H1 (cell line): ENCODE results near the gene RGS14. TPM values are rescaled to one million over a fixed set of nuclear protein-coding genes. Genes with fewer than 3 reads are reported as not detected.

Source experiments
- CTCF ChIA-PET: fragments of 300-600 bp; sonication (Branson Sonifier 250); formaldehyde crosslinking; loops from one replicate; lab custom pipeline; 2021; ENCODE audit not compliant: partially characterized antibody; lab: Charles Lee
- POLR2A ChIA-PET: fragments of 300-600 bp; sonication (Branson Sonifier 250); formaldehyde crosslinking; loops from one replicate; lab custom pipeline; 2021; ENCODE audit warnings: inconsistent platforms; ENCODE audit not compliant: partially characterized antibody; lab: Charles Lee
- DNase-seq, 2 experiments: peaks; one replicate each; pipeline versions ENCODE4 v3.0.0 to v3.0.0-alpha.2; 2010 to 2022; ENCODE audit warnings: low spot score in 2 of 2, low read depth in 1 of 2, mixed read lengths in 1 of 2
- FAIRE-seq: peaks from 2 replicates; lab custom pipeline; 2011; peaks lifted over from hg19 to GRCh38; lab: Jason Lieb, UNC
- H2AFZ ChIP-seq: 2 replicates; pipeline ENCODE4 v1.8.1; 2012; ENCODE audit warnings: low read length, inconsistent platforms
- H2AK5ac ChIP-seq: 2 replicates; pipeline ENCODE4 v1.6.1; 2013; ENCODE audit warnings: low read depth, low read length
- H2BK120ac ChIP-seq: replicated peaks from 2 replicates; pipeline ENCODE3; 2013; ENCODE audit warnings: low read depth, low read length, inconsistent platforms
- H2BK12ac ChIP-seq: 2 replicates; pipeline ENCODE4 v1.6.1; 2013; ENCODE audit warnings: low read depth, low read length
- H2BK15ac ChIP-seq: 2 replicates; pipeline ENCODE4 v1.6.1; 2013; ENCODE audit warnings: low read length
- H2BK20ac ChIP-seq: 2 replicates; pipeline ENCODE4 v1.6.1; 2013; ENCODE audit warnings: low read length
- H2BK5ac ChIP-seq: 2 replicates; pipeline ENCODE4 v1.6.1; 2013; ENCODE audit warnings: low read depth, low read length
- H3K14ac ChIP-seq: 2 replicates; pipeline ENCODE4 v1.6.1; 2013; ENCODE audit warnings: inconsistent platforms; ENCODE audit not compliant: insufficient read length
- H3K18ac ChIP-seq: 2 replicates; pipeline ENCODE4 v1.6.1; 2013; ENCODE audit warnings: low read length; ENCODE audit errors: extremely low read depth
- H3K23ac ChIP-seq: 2 replicates; pipeline ENCODE4 v1.6.1; 2013; ENCODE audit warnings: inconsistent platforms; ENCODE audit not compliant: insufficient read length
- H3K23me2 ChIP-seq: 2 replicates; pipeline ENCODE4 v1.6.1; 2013; ENCODE audit warnings: low read depth, low read length
- H3K27ac ChIP-seq: 2 replicates; pipeline ENCODE4 v1.6.1; 2011; ENCODE audit warnings: low read depth, low read length, inconsistent platforms
- H3K27me3 ChIP-seq, 4 experiments: replicated peaks in 1 of 4; 1 replicate in 1 of 4; 2 replicates in 3 of 4; pipeline versions ENCODE4 v1.6.1 to v1.8.1; 2011 to 2013; ENCODE audit warnings: low read length in 3 of 4, mild to moderate bottlenecking in 3 of 4, inconsistent platforms in 2 of 4, mixed read lengths in 2 of 4, moderate library complexity in 1 of 4; ENCODE audit not compliant: control insufficient read depth in 3 of 4, insufficient read depth in 3 of 4; ENCODE audit errors: extremely low read depth in 1 of 4
- H3K36me3 ChIP-seq, 4 experiments: 2 replicates each; pipeline versions ENCODE4 v1.6.1 to v1.8.1; 2011 to 2013; ENCODE audit warnings: mild to moderate bottlenecking in 4 of 4, low read length in 3 of 4, moderate library complexity in 2 of 4, control low read depth in 1 of 4, inconsistent platforms in 1 of 4; ENCODE audit not compliant: insufficient read depth in 4 of 4, control insufficient read depth in 2 of 4
- H3K4ac ChIP-seq: replicated peaks from 2 replicates; pipeline ENCODE3; 2013; ENCODE audit warnings: low read length, low read depth, mixed read lengths, inconsistent platforms; ENCODE audit not compliant: insufficient read length
- H3K4me1 ChIP-seq, 4 experiments: replicated peaks in 1 of 4; 1 replicate in 1 of 4; 2 replicates in 3 of 4; pipeline versions ENCODE4 v1.6.1 to v1.8.1; 2011 to 2013; ENCODE audit warnings: low read length in 3 of 4, inconsistent platforms in 2 of 4, mixed read lengths in 1 of 4; ENCODE audit not compliant: insufficient read depth in 4 of 4, control insufficient read depth in 3 of 4
- H3K4me2 ChIP-seq, 2 experiments: 2 replicates each; pipeline versions ENCODE4 v1.6.1 to v1.8.1; 2011 to 2013; ENCODE audit warnings: low read depth in 2 of 2, low read length in 2 of 2, control low read depth in 1 of 2, inconsistent platforms in 1 of 2, mild to moderate bottlenecking in 1 of 2; ENCODE audit not compliant: insufficient read depth in 1 of 2
- H3K4me3 ChIP-seq, 4 experiments: fragments of 200-600, 300-600 bp in 1 of 4; sonication (generic), shearing (Covaris generic), sonication (Bioruptor Twin) in 1 of 4; 2 replicates each; pipeline versions ENCODE4 v1.5.1 to v1.8.1; 2011 to 2016; ENCODE audit warnings: low read length in 4 of 4, low read depth in 3 of 4, control low read depth in 2 of 4, inconsistent platforms in 2 of 4, mild to moderate bottlenecking in 2 of 4, mixed read lengths in 1 of 4, moderate library complexity in 1 of 4; ENCODE audit not compliant: insufficient read depth in 2 of 4; ENCODE audit errors: extremely low read depth in 1 of 4
- H3K56ac ChIP-seq: replicated peaks from 2 replicates; pipeline ENCODE3; 2013; ENCODE audit warnings: low read depth, mild to moderate bottlenecking, mixed read lengths, low read length, inconsistent platforms; ENCODE audit not compliant: insufficient read length
- H3K79me1 ChIP-seq: 2 replicates; pipeline ENCODE4 v1.6.1; 2013; ENCODE audit warnings: low read depth, low read length, control low read depth
- H3K79me2 ChIP-seq, 2 experiments: 2 replicates each; pipeline versions ENCODE4 v1.6.1 to v1.8.1; 2012 to 2013; ENCODE audit warnings: low read length in 2 of 2, mild to moderate bottlenecking in 2 of 2, inconsistent platforms in 1 of 2; ENCODE audit not compliant: insufficient read depth in 2 of 2, control insufficient read depth in 1 of 2
- H3K9ac ChIP-seq, 4 experiments: replicated peaks in 1 of 4; 1 replicate in 1 of 4; 2 replicates in 3 of 4; pipeline versions ENCODE4 v1.6.1 to v1.8.1; 2011 to 2013; ENCODE audit warnings: low read depth in 3 of 4, low read length in 3 of 4, control low read depth in 2 of 4, mild to moderate bottlenecking in 2 of 4, moderate library complexity in 2 of 4, inconsistent platforms in 1 of 4; ENCODE audit errors: extremely low read depth in 1 of 4
- H3K9me3 ChIP-seq, 2 experiments: 2 replicates each; pipeline versions ENCODE4 v1.6.1 to v1.8.1; 2012 to 2013; ENCODE audit warnings: mild to moderate bottlenecking in 2 of 2, moderate library complexity in 2 of 2, control low read depth in 1 of 2, inconsistent platforms in 1 of 2, low read depth in 1 of 2, low read length in 1 of 2, mixed read lengths in 1 of 2; ENCODE audit not compliant: insufficient read depth in 2 of 2
- H4K20me1 ChIP-seq, 2 experiments: replicated peaks in 1 of 2; 2 replicates each; pipeline versions ENCODE3 to v1.8.1; 2011 to 2013; ENCODE audit warnings: inconsistent platforms in 2 of 2, low read length in 2 of 2, mild to moderate bottlenecking in 1 of 2; ENCODE audit not compliant: insufficient read depth in 2 of 2, control insufficient read depth in 1 of 2
- H4K5ac ChIP-seq: 2 replicates; pipeline ENCODE4 v1.6.1; 2013; ENCODE audit warnings: low read length, low read depth, mixed read lengths, inconsistent platforms; ENCODE audit not compliant: insufficient read length
- H4K8ac ChIP-seq: 2 replicates; pipeline ENCODE4 v1.8.0; 2013; ENCODE audit warnings: mild to moderate bottlenecking, moderate library complexity, low read length, inconsistent platforms; ENCODE audit not compliant: insufficient read depth; ENCODE audit errors: extremely low read depth
- H4K91ac ChIP-seq: replicated peaks from 2 replicates; pipeline ENCODE3; 2013; ENCODE audit warnings: low read length, mixed read lengths, inconsistent platforms; ENCODE audit not compliant: insufficient read length
- CTCF ChIP-seq, 3 experiments: IDR thresholded peaks; 1 replicate in 2 of 3; 2 replicates in 1 of 3; pipeline versions ENCODE4 v1.5.1 to v1.6.1; 2011; ENCODE audit warnings: low read length in 3 of 3, mild to moderate bottlenecking in 3 of 3, inconsistent platforms in 2 of 3, low read depth in 1 of 3, moderate library complexity in 1 of 3; ENCODE audit not compliant: insufficient read depth in 1 of 3; ENCODE audit errors: control extremely low read depth in 1 of 3
- GABPA ChIP-seq: IDR thresholded peaks from 2 replicates; pipeline ENCODE4 v1.6.1; 2011; ENCODE audit warnings: mild to moderate bottlenecking, low read length, moderate library complexity, borderline replicate concordance; ENCODE audit not compliant: insufficient read depth
- HDAC6 ChIP-seq: IDR thresholded peaks from one replicate; pipeline ENCODE4 v1.7.1; 2012; ENCODE audit warnings: low read depth, mild to moderate bottlenecking, inconsistent platforms, low read length, moderate library complexity
- NRF1 ChIP-seq: IDR thresholded peaks from 2 replicates; pipeline ENCODE4 v1.6.1; 2011; ENCODE audit warnings: mild to moderate bottlenecking, low read depth, low read length, improper control_type of control experiment
- RAD21 ChIP-seq, 2 experiments: IDR thresholded peaks in 1 of 2; conservative IDR thresholded peaks in 1 of 2; 2 replicates each; pipeline ENCODE4 v1.6.1; 2011; ENCODE audit warnings: low read depth in 2 of 2, low read length in 2 of 2, improper control_type of control experiment in 1 of 2, inconsistent platforms in 1 of 2, mild to moderate bottlenecking in 1 of 2, moderate library complexity in 1 of 2
- WGBS, 2 experiments: shearing (Covaris generic) in 1 of 2; methylation state at CpG; one replicate each; pipeline versions ENCODE4 v1.1.6 to v1.1.7; 2013 to 2015; ENCODE audit warnings: low lambda C conversion rate in 2 of 2, mixed read lengths in 2 of 2, inconsistent platforms in 1 of 2, low coverage in 1 of 2, missing lambda C conversion rate in 1 of 2; ENCODE audit not compliant: insufficient replicate concordance in 2 of 2, insufficient coverage in 1 of 2, insufficient read length in 1 of 2; ENCODE audit errors: extremely low coverage in 1 of 2, missing lambda C conversion rate in 1 of 2; 5-methylcytosine and 5-hydroxymethylcytosine counted together
- polyA plus RNA-seq, 7 experiments: library from polyadenylated mRNA; depleted of rRNA in 3 of 7; stranded (reverse) in 5 of 7; unstranded in 2 of 7; fragments of >200 nt in 5 of 7; fragments of 200-250 nt in 2 of 7; gene quantifications; 1 replicate in 5 of 7; 2 replicates in 1 of 7; 4 replicates in 1 of 7; pipeline versions ENCODE4 v1.2.1 to v1.2.3, GENCODE V29; 2011 to 2013; ENCODE audit warnings: missing spikeins in 2 of 7, mixed read lengths in 2 of 7
- total RNA-seq: library from RNA; stranded (reverse); fragmentation: NEBNext Ultra II Directional; extraction: Animal tissue kit (Norgen Biotek cat#: 25700); gene quantifications from 2 replicates; pipeline ENCODE4 v1.2.1, GENCODE V29; 2021

RGS14 gene
- total and polyA plus RNA-seq, 2 of the 8 experiments (the other 6 are each of a cell fraction or from before 2014, with no cell fraction given): 24.4 to 46.1 TPM

- Histone ChIP-seq H3K4me1 (peaks cover 8 to 36% (median 31%) of the 10 kb centered on the region in 4 experiments), H2AK5ac (peak overlapping the region; percentile 95; the same call in 1 of the 2 replicates), H4K20me1 (peaks cover 0 to 8% of the 10 kb centered on the region in 2 experiments), H3K4me3 (no peak overlapping the region), H2BK15ac (0 out of 2 replicates have a peak overlapping the region, but pooled peaks have one; percentile 61), H2BK20ac (no peak overlapping the region), H3K23ac (no peak overlapping the region), H3K9me3 (no peaks in the 10 kb centered on the region), H3K9ac (no peak overlapping the region), H2AFZ (no peak overlapping the region), H2BK120ac (no peak overlapping the region), H3K79me1 (peaks cover 7% of the 10 kb centered on the region; the same call in 1 of the 2 replicates), H3K4ac (no peak overlapping the region), H4K91ac (no peak overlapping the region), H3K18ac (no peak overlapping the region), H3K36me3 (no peaks in the 10 kb centered on the region), H3K14ac (no peak overlapping the region), H2BK5ac (no peak overlapping the region), H3K4me2 (peak overlapping the region in 1 of 2 experiments; percentile 86; a peak in 1 of 4 replicates), H3K27ac (no peak overlapping the region; the same call in 1 of the 2 replicates), H3K79me2 (no peaks in the 10 kb centered on the region), H3K56ac (no peak overlapping the region), H3K27me3 (peaks cover 1 to 14% (median 12%) of the 10 kb centered on the region in 4 experiments; a peak in 5 of 7 replicates), H2BK12ac (peak overlapping the region; percentile 11; the same call in 1 of the 2 replicates), H4K8ac (no peak overlapping the region), H4K5ac (no peak overlapping the region), H3K23me2 (peaks cover 19% of the 10 kb centered on the region; the same call in 1 of the 2 replicates)
- DNase-seq: peak in 1 of 2 experiments; percentile 69
- 74% methylated on average over 5 of the region's 5 CpGs; no CpG with 5 or more reads in 1 of the 2 experiments for WGBS, 2 experiments
- no peak for FAIRE-seq
- no peak for TF ChIP-seq GABPA
- peak in 2 of 3 experiments; percentile 48 to 73; a peak in 3 of 4 replicates for TF ChIP-seq CTCF (IDR thresholded peaks at IDR 0.05; ENCODE audit: control extremely low read depth in 1 of 3, insufficient read depth in 1 of 3, low read depth in 1 of 3, low read length in 3 of 3)
- no peak for TF ChIP-seq NRF1
- no peak for TF ChIP-seq HDAC6
- peak in 1 of 2 experiments; percentile 25; a peak in 2 of 4 replicates for TF ChIP-seq RAD21 (IDR thresholded peaks at IDR 0.05 in 1 of 2, conservative IDR thresholded peaks at IDR 0.05 in 1 of 2; ENCODE audit: low read depth in 2 of 2, low read length in 2 of 2)
- POLR2A ChIA-PET: interaction anchor here (0.6 to 4.4 kb wide), 8 partner anchors 9 to 815 kb away, joined by 3 to 18 read pairs (median 3); partner anchors contain the start of gene LMAN2
- CTCF ChIA-PET: interaction anchor here (0.6 to 16.9 kb wide), 22 partner anchors 8 to 417 kb away, joined by 3 to 363 read pairs (median 7); partner anchors contain the start of genes GRK6, LMAN2, MXD3 and PFN3
Measured at GRCh38 chr5:177368869-177369644, 11.3 kb downstream of the RGS14 start.
